ENCODE measurements around the gene MUCL3. TPM values are rescaled to one million over a fixed set of nuclear protein-coding genes. Genes with fewer than 3 reads are reported as not detected.

MUCL3 gene
- total RNA-seq, 3 donors from 2014 or later: not detected

DNA sequence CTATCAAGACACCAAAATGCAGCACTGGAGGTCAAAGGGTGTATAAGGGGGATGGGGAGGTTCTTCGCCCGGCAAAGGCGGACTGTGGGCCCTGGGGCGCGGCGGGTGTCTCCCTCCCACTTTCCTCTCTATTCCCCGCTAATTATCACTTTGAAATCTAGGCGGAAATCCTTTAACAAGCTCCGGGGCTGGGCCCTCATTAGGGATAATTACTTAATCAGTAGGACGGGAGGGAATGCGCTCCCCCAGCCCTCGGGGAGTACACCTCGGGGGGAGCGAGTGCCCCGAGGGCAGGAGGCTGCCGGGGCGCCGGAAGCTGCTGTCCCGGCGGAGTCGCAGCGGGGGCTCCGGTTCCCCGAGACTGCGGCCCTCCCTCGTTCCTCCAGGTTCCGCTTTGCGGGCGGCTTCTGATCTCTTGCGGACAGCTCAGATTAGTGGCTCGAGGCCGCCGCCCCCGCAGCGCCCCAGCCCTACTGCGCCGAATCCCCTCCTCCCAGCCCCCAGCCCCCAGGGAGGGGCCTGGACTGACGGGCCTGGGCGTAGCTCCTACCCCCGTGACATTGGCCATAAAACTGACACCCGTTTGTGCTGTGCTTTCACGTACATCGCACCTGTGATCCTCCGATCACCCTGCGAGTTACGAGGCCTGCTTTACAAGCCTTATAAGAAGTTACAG lies 14.7 kb downstream of the MUCL3 start:
- no peak overlapping the region for H3K27ac ChIP-seq
- DNase-seq (ENCODE audit: low spot score in 2 of 2): peak in 1 of 2 donors; percentile 58
- peak overlapping the region; percentile 44 to 71 (median 48) for H3K4me3 ChIP-seq
- TF ChIP-seq, protein P1, sequence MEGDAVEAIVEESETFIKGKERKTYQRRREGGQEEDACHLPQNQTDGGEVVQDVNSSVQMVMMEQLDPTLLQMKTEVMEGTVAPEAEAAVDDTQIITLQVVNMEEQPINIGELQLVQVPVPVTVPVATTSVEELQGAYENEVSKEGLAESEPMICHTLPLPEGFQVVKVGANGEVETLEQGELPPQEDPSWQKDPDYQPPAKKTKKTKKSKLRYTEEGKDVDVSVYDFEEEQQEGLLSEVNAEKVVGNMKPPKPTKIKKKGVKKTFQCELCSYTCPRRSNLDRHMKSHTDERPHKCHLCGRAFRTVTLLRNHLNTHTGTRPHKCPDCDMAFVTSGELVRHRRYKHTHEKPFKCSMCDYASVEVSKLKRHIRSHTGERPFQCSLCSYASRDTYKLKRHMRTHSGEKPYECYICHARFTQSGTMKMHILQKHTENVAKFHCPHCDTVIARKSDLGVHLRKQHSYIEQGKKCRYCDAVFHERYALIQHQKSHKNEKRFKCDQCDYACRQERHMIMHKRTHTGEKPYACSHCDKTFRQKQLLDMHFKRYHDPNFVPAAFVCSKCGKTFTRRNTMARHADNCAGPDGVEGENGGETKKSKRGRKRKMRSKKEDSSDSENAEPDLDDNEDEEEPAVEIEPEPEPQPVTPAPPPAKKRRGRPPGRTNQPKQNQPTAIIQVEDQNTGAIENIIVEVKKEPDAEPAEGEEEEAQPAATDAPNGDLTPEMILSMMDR (IDR thresholded peaks at IDR 0.05): no peak
- TF ChIP-seq POLR2AphosphoS5 (IDR thresholded peaks at IDR 0.05) (no peak), POLR2A (IDR thresholded peaks at IDR 0.05) (no peak)
- H3K36me3 ChIP-seq: no peaks in the 10 kb centered on the region
- H3K27me3 ChIP-seq: no peaks in the 10 kb centered on the region
- no peaks in the 10 kb centered on the region for H3K4me1 ChIP-seq
- H3K9me3 ChIP-seq: no peaks in the 10 kb centered on the region
- intact Hi-C loops (cut with DNase I; ENCODE audit: low total_unique reads): no loop called here

DNA sequence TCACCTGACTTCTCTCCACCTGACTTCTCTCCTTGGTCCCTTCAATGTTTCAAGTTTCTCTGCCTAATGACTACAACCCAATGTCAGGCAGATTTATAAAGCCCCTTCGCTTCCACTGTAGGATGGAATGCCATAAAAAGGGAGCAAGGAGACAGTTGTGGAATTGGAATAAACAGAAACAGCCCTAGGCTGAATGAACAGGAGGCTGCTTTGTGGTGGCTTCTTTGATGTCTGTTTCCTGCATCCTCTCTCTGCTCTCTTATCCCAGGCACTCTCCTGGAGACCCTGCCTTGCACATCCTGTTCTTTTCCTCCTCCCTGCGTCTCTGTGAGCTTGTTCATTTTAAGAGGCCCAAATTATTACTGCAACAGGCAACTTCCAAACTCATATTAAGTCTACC lies 16.9 kb downstream of the MUCL3 start:
- intact Hi-C loops (cut with DNase I; ENCODE audit: low total_unique reads): no loop called here
- Histone ChIP-seq H3K27me3 (no peaks in the 10 kb centered on the region), H3K36me3 (no peaks in the 10 kb centered on the region), H3K9me3 (no peaks in the 10 kb centered on the region), H3K4me3 (no peak overlapping the region), H3K4me1 (no peaks in the 10 kb centered on the region), H3K27ac (no peak overlapping the region)
- DNase-seq (ENCODE audit: low spot score in 2 of 2): no peak
- TF ChIP-seq POLR2A (IDR thresholded peaks at IDR 0.05) (no peak), POLR2AphosphoS5 (IDR thresholded peaks at IDR 0.05) (no peak)
- TF ChIP-seq, protein P1 (IDR thresholded peaks at IDR 0.05): no peak

DNA sequence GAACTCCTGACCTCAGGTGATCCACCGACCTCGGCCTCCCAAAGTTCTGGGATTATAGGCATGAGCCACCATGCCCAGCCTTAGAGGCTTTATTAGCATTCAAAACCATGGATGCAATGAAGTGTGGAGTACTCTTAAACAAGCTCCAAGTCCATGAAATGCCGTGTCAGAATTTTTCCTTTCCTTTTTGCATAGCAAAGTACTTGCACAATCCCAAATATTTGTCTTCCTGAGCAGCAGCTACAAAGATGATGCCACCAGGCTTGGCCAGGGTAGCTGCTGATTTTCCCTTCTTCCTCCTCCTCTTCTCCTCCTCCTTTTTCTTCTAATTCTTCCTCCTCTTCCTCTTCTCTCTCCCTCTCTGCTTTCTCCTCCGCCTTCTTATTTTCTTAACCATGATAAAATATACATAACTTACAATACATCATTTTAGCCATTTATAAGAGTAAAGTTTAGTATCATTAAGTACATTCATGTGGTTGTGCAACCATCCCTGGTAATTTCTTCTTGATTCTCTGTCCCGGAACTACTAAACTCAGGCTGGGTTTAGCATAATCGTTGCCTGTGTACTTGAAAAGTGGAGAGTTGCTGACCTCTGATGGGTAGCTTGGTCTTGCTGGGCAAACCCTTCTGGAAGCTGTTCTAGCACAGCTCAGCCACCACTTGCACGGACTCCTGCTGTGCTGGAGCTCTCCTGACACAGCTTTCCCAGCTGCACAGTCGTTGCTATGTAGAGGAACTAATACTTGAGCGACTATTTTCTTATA lies 20.3 kb downstream of the MUCL3 start:
- Histone ChIP-seq H3K36me3 (no peaks in the 10 kb centered on the region), H3K27me3 (no peaks in the 10 kb centered on the region), H3K4me1 (no peaks in the 10 kb centered on the region), H3K27ac (no peak overlapping the region), H3K9me3 (no peaks in the 10 kb centered on the region), H3K4me3 (no peak overlapping the region)
- TF ChIP-seq POLR2AphosphoS5 (IDR thresholded peaks at IDR 0.05) (no peak), POLR2A (IDR thresholded peaks at IDR 0.05) (no peak)
- TF ChIP-seq, protein P1 (IDR thresholded peaks at IDR 0.05): no peak
- DNase-seq (ENCODE audit: low spot score in 2 of 2): no peak
- intact Hi-C loops (cut with DNase I; ENCODE audit: low total_unique reads): no loop called here

DNA sequence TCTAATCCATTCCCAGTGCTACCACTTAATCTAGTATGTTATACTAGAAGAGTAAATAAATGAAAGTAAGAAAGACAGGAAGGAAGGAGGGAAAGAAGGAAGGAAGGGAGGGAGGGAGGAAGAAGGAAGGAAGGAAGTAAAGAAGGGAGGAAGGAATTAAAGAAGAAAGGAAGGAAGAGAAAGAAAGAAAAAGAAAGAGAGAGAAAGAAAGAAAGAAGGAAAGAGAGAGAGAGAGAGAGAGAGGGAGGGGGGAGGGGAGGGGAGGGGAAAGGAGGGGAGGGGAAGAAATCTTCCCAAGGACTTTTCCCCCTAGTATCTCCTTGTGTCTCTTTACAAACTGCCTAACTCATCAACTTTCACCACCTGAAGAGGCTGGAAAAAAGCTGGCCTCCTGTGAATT lies 21.9 kb downstream of the MUCL3 start:
- Histone ChIP-seq H3K36me3 (no peaks in the 10 kb centered on the region), H3K27ac (no peak overlapping the region), H3K4me3 (no peak overlapping the region), H3K27me3 (no peaks in the 10 kb centered on the region), H3K9me3 (no peaks in the 10 kb centered on the region), H3K4me1 (no peaks in the 10 kb centered on the region)
- no peak for TF ChIP-seq POLR2AphosphoS5 (IDR thresholded peaks at IDR 0.05)
- TF ChIP-seq, protein P1 (IDR thresholded peaks at IDR 0.05): no peak
- TF ChIP-seq POLR2A (IDR thresholded peaks at IDR 0.05): no peak
- intact Hi-C loops (cut with DNase I; ENCODE audit: low total_unique reads): no loop called here
- DNase-seq (ENCODE audit: low spot score in 2 of 2): no peak

DNA sequence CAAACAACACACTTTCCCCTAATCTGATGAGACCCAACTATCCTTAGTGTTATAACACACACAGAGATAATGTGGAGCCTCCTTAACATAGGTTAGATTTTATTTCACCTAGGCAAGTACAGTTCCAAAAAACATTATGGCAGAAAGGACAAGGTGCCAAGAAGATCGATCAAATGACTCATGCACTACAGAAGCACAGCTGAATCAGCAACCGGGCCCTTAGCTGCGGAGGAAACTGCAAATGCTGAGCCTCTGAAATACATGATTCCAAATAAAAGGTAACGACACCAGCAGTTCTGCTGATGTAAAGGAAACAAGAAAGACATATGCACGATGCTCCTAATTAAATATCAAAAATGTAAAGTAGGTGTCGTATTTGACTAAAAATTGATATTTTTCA lies 22.9 kb downstream of the MUCL3 start:
- Histone ChIP-seq H3K36me3 (no peaks in the 10 kb centered on the region), H3K4me1 (no peaks in the 10 kb centered on the region), H3K27me3 (no peaks in the 10 kb centered on the region), H3K27ac (no peak overlapping the region), H3K4me3 (no peak overlapping the region), H3K9me3 (no peaks in the 10 kb centered on the region)
- TF ChIP-seq, protein P1 (IDR thresholded peaks at IDR 0.05): no peak
- TF ChIP-seq POLR2A (IDR thresholded peaks at IDR 0.05): no peak
- TF ChIP-seq POLR2AphosphoS5 (IDR thresholded peaks at IDR 0.05): no peak
- no peak for DNase-seq (ENCODE audit: low spot score in 2 of 2)
- intact Hi-C loops (cut with DNase I; ENCODE audit: low total_unique reads): no loop called here

All from breast epithelium (tissue), 4 donors.